ENCODE results near the gene PIEZO2. TPM values are rescaled to one million over a fixed set of nuclear protein-coding genes. Genes with fewer than 3 reads are reported as not detected.

The PIEZO2 gene
- total RNA-seq, 1 experiment from 2014 or later: 0.57 TPM

DNA sequence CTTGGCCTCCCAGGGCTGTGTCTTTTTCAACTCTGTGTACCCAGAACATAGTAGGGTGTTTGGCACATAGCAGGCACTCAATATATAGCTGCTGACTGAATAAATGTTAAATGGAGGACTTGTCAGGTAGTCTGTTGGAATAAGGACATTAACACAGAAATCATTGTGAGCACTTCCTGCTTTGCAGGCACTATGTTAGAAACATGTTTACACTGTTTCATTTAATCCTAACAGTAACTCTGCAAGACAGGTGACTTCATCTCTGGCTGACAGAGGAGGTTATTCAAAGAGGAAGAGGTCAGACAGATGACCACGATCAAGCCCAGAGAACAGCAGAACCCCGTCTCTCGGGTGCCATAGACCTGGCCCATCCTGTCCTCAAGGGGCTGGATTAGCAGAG lies 28.0 kb upstream of the PIEZO2 start:
- in situ Hi-C loops (cut with HindIII; ENCODE audit: low pct_unique_long_range_greater_than_20kb, low sequenced_read_pairs): no loop called here
- DNase-seq (ENCODE audit: low read depth, low spot score) (no peak), ATAC-seq (no peak)
- no TSS peak for BruUV-seq (replicated peaks)
- TF ChIP-seq CTCF (IDR thresholded peaks at IDR 0.05) (no peak), POLR2AphosphoS5 (IDR thresholded peaks at IDR 0.05; ENCODE audit: low read depth, low read length) (no peak), SIN3A (IDR thresholded peaks at IDR 0.05; ENCODE audit: borderline replicate concordance, insufficient read depth, low read depth, low read length) (no peak), REST (IDR thresholded peaks at IDR 0.05; ENCODE audit: insufficient read depth in 1 of 2, low read depth in 2 of 2, low read length in 1 of 2) (no peak), TCF7L2 (IDR thresholded peaks at IDR 0.05; ENCODE audit: low read depth, low read length) (no peak)
- ChIA-PET CTCF (no interaction called here), POLR2A (no interaction called here)
- H3K9me3 ChIP-seq (ENCODE audit: control insufficient read depth, insufficient read depth, low read depth, low read length): no peaks in the 10 kb centered on the region
- H3K27me3 ChIP-seq (ENCODE audit: control insufficient read depth, insufficient read depth, low read length): no peaks in the 10 kb centered on the region
- H3K36me3 ChIP-seq (ENCODE audit: control insufficient read depth, insufficient read depth, low read length): no peaks in the 10 kb centered on the region
- H3K27ac ChIP-seq (ENCODE audit: low read length): no peak overlapping the region
- intact Hi-C loops (cut with micrococcal nuclease; ENCODE audit: unreplicated experiment): loop anchor here (10.0 kb wide), 1 partner anchor 377 kb away; no protein-coding TSS in a partner anchor
- H3K4me3 ChIP-seq (ENCODE audit: low read depth in 2 of 2, low read length in 2 of 2): no peak overlapping the region
- no peaks in the 10 kb centered on the region for H3K4me1 ChIP-seq (ENCODE audit: control insufficient read depth, insufficient read depth, low read length)

GRCh38 chr18:11176481-11176881 lies 27.1 kb upstream of the PIEZO2 start:
- no peaks in the 10 kb centered on the region for H3K36me3 ChIP-seq (ENCODE audit: control insufficient read depth, insufficient read depth, low read length)
- TF ChIP-seq SIN3A (IDR thresholded peaks at IDR 0.05; ENCODE audit: borderline replicate concordance, insufficient read depth, low read depth, low read length) (no peak), REST (IDR thresholded peaks at IDR 0.05; ENCODE audit: insufficient read depth in 1 of 2, low read depth in 2 of 2, low read length in 1 of 2) (no peak), POLR2AphosphoS5 (IDR thresholded peaks at IDR 0.05; ENCODE audit: low read depth, low read length) (no peak), TCF7L2 (IDR thresholded peaks at IDR 0.05; ENCODE audit: low read depth, low read length) (no peak), CTCF (IDR thresholded peaks at IDR 0.05) (no peak)
- no TSS peak for BruUV-seq (replicated peaks)
- DNase-seq (ENCODE audit: low read depth, low spot score): no peak
- CTCF ChIA-PET: no interaction called here
- H3K27me3 ChIP-seq (ENCODE audit: control insufficient read depth, insufficient read depth, low read length): no peaks in the 10 kb centered on the region
- POLR2A ChIA-PET: no interaction called here
- in situ Hi-C loops (cut with HindIII; ENCODE audit: low pct_unique_long_range_greater_than_20kb, low sequenced_read_pairs): no loop called here
- H3K27ac ChIP-seq (ENCODE audit: low read length): no peak overlapping the region
- H3K4me3 ChIP-seq (ENCODE audit: low read depth in 2 of 2, low read length in 2 of 2): no peak overlapping the region
- no peaks in the 10 kb centered on the region for H3K4me1 ChIP-seq (ENCODE audit: control insufficient read depth, insufficient read depth, low read length)
- H3K9me3 ChIP-seq (ENCODE audit: control insufficient read depth, insufficient read depth, low read depth, low read length): no peaks in the 10 kb centered on the region
- intact Hi-C loops (cut with micrococcal nuclease; ENCODE audit: unreplicated experiment): loop anchor here (10.0 kb wide), 1 partner anchor 378 kb away; no protein-coding TSS in a partner anchor
- ATAC-seq: no peak

All from Panc1 (cell line).